Stimulated activated CD8-positive, alpha-beta memory T cell treated with anti-CD3 and anti-CD28 coated beads, Interleukin-2, amount 100 ng/mL, for 1 hour (primary cell): Measurements from ENCODE around the gene MYT1.

Source experiments
- DNase-seq, 2 donors: peaks; one replicate each; pipeline ENCODE4 v3.0.0-alpha.2; 2020; ENCODE audit warnings: low read depth in 2 of 2

Gene MYT1

DNA sequence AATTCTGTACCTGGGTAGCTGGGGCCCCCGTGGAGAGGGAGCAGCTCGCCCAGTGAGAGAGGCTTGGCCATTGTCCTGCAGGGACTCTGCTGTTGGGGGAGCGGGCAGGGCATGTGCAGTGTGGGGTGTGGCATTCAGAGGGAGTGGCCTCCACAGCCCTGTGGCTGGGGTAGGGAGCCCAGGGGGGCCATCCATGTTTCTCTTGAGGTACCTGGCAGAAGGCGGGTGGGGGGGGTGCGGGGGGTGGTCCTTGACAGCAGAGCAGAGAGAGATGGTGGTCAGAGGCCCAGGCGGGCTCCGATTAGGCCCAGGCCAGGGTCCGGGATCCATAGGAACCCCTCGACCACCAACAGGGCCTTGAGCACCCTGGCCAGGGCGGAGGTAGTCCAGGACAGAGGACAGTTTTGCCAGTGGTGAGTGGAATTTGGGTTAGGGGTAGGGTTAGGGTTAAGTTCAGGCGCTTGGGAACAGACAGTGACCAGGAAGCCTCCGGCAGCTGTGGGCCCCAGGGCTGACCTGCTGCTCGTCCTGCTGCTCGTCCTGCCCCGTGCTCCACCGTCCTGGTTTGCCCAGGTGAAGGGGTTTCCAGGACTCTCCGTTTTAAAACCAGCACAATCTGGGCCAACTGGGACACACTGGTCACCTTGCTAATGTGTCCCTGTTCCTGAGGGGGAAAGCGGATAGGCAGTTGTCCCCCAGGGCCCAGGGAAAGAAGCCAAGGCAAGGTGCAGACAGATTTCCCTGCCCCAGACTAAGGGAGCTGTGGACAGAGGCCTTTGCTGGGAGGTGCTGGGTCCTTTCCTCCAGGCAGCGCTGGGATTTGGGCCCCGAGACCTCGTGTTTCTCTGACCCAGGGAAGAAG is 24.8 kb upstream of the MYT1 start:
- DNase-seq = no peak

DNA sequence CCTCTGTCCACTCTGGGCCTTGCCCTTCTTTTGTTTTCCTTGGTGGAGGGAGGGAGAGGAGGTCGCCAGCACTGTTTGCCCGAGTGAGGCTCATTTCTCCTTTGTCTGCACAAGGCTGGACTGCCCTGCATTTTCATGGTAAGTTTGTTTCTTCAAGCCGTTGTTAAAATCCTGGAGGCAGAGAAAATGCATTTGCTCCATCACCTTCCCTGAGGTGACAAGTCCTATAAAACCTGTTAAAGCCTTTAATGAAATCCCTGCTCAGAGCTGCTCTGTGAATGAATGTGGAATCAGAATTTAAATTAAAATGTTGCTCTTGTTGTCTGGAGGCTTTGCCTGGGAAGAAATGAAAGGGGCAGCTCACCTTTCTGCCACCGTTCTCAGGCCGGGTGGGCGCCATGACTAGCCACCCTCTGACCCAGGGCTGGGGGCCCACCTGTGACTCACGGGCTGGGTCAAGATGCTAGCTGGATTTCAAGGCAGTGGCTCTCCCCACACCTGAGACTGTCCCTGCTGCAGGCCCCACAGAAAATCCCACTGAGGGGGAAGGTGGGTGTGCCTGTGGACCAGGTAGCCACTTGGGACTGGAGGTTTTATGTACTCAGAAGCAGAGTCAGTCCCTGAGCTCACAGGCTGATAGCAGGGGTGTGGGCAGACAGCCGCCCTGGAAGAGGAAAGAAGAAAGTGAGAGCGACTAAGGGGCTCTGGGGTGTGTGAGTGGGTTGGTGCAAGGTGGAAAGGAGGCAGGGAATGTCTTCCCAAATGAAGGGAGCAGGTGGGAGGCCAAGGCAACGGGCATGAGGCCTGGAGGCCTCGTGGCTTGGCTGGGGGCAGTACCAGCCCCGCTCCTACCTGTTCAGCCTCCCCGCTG is 24.0 kb upstream of the MYT1 start:
- DNase-seq = no peak

DNA sequence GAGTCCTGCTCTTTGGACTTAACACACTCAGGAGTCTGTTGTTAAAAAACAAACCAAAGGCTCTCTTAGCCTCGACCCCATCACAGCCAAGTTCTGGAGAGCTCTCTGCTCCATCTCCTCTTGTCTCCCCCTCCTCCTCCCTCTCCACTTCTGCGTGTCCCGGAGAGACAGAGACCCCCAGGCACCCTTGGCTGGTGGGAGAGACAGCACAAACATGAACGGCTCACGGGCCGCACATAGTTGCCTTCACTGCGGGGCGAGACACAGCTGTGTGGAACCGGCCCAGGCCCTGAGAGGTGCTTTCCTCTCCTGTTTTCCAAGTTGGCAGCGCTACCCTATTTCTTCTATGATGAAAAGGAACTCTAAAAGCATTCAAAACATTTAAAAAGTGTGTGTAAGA is 23.3 kb upstream of the MYT1 start:
- DNase-seq = no peak

DNA sequence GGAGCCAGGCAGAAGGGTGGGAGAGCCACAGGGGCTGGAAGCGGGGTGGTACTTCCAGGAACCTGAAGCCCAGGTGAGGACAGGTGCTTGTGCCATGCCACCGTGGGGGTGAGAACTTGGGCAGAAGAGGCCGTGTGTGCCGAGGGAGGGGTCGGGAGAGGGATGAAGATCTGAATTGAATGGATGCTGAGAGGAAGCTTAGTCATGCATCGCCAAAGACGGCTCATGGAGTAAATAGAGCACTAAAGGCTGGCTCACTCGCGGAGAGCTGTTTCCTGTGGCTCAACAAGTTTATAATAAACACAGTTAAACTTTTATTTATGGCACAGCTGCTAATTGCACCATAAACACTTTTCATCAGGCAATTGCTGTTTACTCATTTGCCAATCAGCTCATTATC is 21.7 kb upstream of the MYT1 start:
- no peak for DNase-seq

DNA sequence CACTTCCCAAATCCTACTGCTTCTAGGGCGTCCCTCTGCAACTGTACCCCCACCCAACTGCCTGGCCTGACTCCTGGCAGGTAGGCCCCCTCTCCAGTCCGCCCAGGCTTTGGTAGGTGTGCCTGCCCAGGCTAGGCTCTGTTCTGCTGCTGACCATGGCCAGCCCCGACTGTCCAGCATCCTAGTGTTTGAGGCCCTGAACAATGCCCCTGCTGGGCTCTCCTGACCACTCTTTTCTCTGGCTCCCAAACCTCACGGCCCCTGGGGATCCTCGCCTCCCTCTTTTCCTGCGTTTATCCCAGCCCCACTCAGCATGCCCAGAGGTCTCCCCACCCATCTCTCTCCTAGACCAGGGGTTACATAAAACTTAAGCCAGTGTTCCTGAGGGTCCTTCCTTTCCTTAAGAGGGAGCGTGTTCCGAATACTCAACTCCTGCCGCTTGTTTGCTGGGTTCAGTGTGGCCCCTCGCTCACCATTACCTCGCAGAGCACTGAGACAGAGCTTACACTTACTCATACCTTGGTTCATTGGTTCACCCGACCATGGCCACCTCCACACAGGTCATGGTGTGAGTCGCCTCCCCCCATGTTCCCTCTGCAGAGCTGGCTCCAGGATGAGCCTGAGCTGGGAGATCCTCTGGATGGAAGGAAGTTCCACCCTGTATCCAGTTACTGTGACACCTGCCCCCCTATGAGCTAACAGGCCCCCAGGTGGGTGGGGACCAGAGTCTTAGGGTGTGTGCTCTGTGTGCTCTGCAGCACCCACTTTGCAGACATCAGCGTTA is 21.0 kb upstream of the MYT1 start:
- DNase-seq = no peak

GRCh38 chr20:64144144-64144912 is 19.9 kb upstream of the MYT1 start:
- no peak for DNase-seq

- DNase-seq = no peak
These were observed 18.6 kb upstream of the MYT1 start for GRCh38 chr20:64145458-64146300.

GRCh38 chr20:64146301-64146935 is 17.8 kb upstream of the MYT1 start:
- DNase-seq = no peak

- no peak for DNase-seq
These were observed 17.2 kb upstream of the MYT1 start for GRCh38 chr20:64146936-64147477.

DNA sequence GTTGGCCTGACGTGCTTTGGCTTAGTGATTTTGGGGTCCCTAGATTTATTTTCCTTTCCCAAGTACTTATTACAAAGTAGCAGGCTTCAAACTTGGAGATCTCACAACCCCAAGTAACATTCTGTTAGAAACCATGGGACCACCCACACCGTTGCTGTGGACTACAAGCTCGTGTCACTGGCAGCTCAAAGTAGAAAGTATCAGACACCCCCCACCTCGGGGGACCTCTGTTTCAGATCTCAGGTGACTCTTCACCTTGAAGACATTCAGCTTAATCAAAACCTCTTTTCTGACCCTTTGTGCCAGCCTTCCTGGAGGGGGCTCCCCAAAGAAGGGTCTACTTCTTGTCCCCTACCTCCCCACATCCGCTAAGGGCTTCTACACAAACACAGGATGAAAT is 15.7 kb upstream of the MYT1 start:
- DNase-seq = no peak

DNA sequence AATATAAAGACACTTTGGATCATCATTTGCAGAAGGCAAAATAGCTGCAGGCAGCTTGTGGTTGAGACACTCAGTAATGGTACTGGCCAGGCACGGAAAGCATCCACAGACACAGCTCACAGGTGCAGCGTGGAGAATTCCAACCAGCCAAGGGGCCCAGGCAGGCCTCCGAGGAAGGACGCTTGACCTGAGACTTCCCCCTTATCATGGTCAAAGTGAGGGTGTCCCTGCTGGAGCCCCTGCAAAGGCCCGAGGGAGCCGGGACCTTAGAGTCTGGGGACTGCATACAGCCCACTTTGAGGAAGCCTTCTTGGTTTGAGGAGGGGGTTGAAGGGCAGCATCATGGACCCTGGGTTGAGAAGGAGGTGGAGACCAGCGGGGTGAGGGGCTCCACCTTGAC is 15.1 kb upstream of the MYT1 start:
- no peak for DNase-seq

- DNase-seq = no peak
These were observed 14.3 kb upstream of the MYT1 start for GRCh38 chr20:64149809-64150560.

GRCh38 chr20:64150756-64151632 is 13.3 kb upstream of the MYT1 start:
- DNase-seq = no peak

DNA sequence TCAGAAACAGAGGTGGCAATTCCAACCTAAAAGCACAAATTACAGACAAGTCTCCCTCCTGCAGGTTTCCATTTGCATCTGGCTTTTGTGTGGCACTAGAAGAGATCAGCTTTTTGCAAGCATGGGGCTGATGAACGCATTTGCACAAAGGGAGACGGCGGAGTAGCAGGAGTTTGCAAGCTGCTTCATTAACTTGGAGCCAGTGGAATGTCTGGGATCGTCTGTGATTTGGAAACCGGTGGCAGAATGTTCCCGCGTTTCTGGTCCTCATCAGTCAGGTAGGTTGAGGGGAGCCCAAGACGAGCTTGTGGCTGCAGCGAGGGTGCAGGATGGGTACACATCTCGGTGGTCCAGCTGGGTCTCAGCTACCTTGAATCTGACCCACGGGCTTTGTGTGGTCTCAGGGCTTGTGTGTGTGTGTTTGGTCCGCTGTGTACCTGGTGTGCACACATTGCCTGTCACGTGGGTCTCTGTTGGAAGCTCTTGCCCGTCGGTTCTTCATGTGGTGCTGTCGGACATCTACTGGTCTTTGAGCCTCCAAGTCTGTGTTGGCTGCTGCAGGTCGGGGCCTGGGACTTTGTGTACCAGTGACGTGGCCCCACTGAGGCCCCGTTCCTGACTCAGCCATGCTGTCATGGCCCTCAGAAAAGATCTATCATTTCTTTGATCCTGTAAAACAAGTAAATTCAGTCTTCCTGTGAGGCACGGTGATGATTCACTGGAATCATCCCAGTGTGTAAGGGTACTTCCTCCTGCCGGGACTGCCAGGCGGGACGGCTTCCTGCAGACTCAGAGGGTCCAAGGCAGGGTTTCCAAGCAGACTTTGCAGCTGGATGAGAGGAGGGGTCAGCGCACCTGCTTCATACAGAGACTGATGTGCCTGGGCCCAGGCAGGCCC is 12.4 kb upstream of the MYT1 start:
- no peak for DNase-seq

DNA sequence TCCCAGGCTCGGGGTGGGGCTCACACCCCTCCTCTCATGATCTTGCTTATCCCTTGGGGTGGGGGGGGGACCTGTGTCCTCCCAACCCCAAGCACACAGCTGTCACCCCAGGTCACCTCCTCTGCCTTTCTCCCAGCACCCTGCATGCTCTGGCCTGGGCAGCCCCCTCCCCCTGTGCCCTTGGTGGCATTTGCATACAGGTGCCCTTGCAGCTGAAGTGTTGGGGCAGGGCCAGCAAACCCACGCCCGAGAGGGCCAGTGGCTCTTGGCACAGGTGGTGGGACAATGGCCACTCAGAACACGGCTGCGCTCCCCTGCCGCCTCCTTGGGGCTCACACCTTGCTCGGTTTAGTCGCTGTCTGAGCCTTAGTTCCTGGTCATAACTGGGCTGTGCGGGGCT is 11.3 kb upstream of the MYT1 start:
- no peak for DNase-seq

GRCh38 chr20:64153410-64153809 is 10.8 kb upstream of the MYT1 start:
- no peak for DNase-seq
